ENCODE data around the gene CEBPB.
"Not testable (repeated sequence)": the region's sequence is repeated elsewhere in the genome, so short reads cannot be mapped to it uniquely, and the experiment has no call there.

Gene CEBPB

GRCh38 chr20:50191065-50191543, 474 bp downstream of the CEBPB start:
- H3K27ac ChIP-seq: peak overlapping the region; percentile 89 to 99 (median 98)
- H3K4me3 ChIP-seq: peak overlapping the region; percentile 75 to 92 (median 87)

- Histone ChIP-seq H3K4me3 (peak overlapping the region; percentile 75 to 92 (median 87)), H3K27ac (peak overlapping the region; percentile 89 to 99 (median 98))
Observed at GRCh38 chr20:50191544-50192363, 1.1 kb downstream of the CEBPB start.

DNA sequence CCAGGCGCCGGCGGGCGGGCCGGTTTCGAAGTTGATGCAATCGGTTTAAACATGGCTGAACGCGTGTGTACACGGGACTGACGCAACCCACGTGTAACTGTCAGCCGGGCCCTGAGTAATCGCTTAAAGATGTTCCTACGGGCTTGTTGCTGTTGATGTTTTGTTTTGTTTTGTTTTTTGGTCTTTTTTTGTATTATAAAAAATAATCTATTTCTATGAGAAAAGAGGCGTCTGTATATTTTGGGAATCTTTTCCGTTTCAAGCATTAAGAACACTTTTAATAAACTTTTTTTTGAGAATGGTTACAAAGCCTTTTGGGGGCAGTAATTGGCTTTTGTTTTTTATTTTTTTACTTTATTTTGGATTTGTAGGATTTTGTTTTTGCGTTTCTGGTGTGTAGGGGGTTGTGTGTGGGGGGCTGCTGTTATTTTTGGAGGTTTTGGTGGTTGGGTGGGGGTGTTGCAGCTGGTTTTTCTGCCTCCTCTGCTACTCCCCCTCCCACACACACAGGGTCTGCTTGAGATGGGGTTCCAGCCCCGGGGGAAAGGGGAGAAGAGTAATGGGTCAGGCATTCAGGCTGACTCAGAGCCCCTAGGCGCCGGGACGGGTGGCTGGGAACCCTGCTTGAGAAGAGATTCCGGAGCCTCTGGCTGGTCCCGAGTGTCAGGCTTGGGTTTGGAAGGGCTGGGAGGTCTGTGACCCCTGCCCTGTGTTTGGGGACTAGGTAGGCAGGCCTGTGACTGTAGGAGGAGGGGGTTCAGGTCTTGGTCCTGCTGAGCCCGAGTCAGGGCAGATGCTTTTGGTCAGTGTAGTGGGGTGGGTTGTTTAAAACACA, 2.0 kb downstream of the CEBPB start:
- H3K27ac ChIP-seq: peak overlapping the region; percentile 89 to 99 (median 98)
- peak overlapping the region; percentile 75 to 92 (median 87) for H3K4me3 ChIP-seq

GRCh38 chr20:50193199-50193835, 2.7 kb downstream of the CEBPB start:
- H3K4me3 ChIP-seq: peak overlapping the region; percentile 75 to 92 (median 87)

DNA sequence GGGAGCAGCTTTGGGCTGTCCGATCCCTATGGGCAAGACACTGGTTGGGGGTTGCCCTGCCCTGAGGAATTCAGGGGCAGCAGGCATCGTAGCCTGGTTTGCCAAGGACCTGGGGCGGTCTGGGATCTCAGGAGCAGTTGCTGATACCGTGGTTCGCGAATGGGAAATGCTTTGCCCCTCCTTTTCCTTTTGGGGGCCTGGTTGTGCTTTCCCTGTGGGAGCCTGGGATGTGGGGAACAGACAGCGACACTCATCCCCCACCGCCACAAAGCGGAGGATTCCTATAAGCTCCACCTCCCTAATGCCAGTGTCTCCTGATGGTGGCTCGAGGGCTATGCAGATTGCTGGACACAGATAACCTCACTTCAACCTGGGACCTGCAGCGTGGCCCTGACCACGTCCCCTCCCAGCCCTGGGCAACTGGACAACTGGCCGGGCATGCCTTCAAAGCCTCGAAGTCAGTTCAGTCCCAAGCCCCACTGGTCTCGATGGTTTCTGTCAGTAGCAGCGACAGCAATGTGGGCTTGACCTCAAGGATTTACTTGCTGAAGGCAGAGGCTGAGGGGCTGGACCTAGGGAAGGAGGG, 3.3 kb downstream of the CEBPB start:
- H3K4me3 ChIP-seq: peak overlapping the region; percentile 75 to 92 (median 87)

More at GRCh38 chr20:50193199-50193835, 2.7 kb downstream of the CEBPB start:
- H3K27ac ChIP-seq: peak overlapping the region; percentile 41 to 99 (median 98)

DNA sequence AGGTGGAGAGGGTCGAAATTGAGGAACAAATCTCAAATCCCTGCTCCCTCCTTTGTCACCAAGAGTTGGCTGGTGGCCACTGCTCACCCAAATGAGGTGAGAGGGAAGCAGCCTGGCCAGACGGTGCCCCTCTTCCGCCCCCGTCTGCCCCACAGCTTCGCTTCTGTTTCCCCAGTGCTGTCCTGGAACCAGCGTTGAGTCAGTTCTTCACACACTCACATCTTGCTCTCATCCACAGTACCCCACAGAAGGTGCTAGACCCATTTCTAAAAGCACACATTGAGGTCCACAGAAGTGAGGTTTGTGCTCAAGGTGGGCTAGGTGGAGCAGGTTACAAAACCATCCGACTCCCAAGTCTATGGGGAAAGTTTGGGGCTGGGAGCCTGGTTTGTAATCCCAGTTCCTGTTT, 3.8 kb downstream of the CEBPB start:
- peak overlapping the region; percentile 75 to 92 (median 87) for H3K4me3 ChIP-seq

More for the DNA sequence above, 3.3 kb downstream of the CEBPB start:
- H3K27ac ChIP-seq: peak overlapping the region in 20 of 21 experiments; percentile 89 to 99 (median 98)

DNA sequence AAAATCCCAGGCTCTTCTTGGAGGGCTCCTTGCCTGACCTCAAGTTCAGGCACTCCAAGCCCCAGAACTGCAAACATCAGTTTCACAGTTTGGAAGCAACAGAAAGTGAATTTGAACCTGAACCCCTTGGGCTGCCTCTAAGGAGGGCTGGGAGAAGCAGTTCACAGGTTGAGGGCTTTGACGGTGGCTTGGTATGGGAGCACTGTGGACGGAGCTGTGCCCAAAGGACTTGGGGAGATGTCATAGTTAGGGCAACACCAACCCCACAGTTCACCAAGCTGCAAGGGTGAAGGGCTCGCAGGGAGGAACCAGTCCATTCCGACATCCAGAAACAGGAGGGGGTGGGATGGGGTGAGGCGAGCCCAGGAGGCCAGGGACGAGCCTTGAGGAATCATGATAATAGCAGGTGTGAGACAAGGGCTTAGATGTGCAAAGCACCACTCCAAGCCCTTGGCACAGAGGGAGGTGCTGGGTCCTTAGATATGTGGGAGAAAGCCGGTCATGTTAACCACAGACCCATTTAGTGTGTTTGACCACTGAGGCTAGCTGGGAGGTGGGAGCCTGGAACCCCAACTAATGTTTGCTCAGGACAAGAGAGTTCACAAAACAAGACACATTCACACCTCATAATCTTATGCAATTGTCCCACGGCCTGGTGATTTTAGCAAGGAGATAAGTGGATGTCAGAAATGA, 4.3 kb downstream of the CEBPB start:
- Histone ChIP-seq H3K27ac (peak overlapping the region in 20 of 21 experiments; percentile 28 to 99 (median 98)), H3K4me3 (peak overlapping the region in 5 of 7 experiments; percentile 75 to 89 (median 87))

More for the DNA sequence above, 3.8 kb downstream of the CEBPB start:
- H3K27ac ChIP-seq: peak overlapping the region in 20 of 21 experiments; percentile 89 to 99 (median 98)

- peak overlapping the region in 13 of 21 experiments; percentile 21 to 99 (median 98) for H3K27ac ChIP-seq
Observed at GRCh38 chr20:50195524-50196120, 5.0 kb downstream of the CEBPB start.

GRCh38 chr20:50196248-50196647, 5.6 kb downstream of the CEBPB start:
- no peak overlapping the region for H3K4me3 ChIP-seq
- H3K27ac ChIP-seq: peak overlapping the region in 6 of 21 experiments; percentile 20 to 98 (median 32)

More at GRCh38 chr20:50195524-50196120, 5.0 kb downstream of the CEBPB start:
- no peak overlapping the region for H3K4me3 ChIP-seq

- peak overlapping the region in 10 of 21 experiments; percentile 9 to 59 (median 32) for H3K27ac ChIP-seq
- H3K4me3 ChIP-seq: no peak overlapping the region
Observed at GRCh38 chr20:50196896-50197295, 6.3 kb downstream of the CEBPB start.

DNA sequence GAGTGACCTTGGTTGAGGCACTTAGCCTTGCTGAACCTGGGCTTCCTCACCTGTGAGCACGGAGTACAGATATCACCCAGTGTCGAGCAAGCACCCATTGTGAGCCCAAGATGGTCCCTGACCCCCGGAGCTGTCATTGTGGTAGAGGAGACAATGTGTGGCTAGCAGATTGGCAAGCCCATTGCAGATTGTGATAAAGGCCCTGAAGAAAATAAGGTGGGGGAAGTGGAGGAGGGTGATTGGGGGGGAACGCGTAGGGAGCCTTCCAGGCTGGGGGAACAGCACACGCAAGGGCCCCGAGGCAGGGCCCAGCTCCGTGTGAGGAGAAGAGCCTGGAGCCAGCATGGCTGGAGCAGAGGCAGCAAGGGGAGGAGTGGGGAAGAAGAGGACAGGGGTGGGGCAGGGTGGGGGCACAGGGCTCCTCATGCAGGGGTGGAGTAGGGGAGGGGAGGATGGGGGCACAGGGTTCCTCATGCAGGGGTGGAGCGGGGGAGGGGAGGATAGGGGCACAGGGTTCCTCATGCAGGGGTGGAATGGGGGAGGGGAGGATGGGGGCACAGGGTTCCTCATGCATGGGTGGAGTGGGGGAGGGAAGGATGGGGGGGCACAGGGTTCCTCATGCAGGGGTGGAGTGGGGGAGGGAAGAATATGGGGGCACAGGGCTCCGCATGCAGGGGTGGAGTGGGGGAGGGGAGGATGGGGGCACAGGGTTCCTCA, 7.0 kb downstream of the CEBPB start:
- peak overlapping the region in 9 of 21 experiments; percentile 9 to 63 (median 33) for H3K27ac ChIP-seq
- H3K4me3 ChIP-seq: no peak overlapping the region

DNA sequence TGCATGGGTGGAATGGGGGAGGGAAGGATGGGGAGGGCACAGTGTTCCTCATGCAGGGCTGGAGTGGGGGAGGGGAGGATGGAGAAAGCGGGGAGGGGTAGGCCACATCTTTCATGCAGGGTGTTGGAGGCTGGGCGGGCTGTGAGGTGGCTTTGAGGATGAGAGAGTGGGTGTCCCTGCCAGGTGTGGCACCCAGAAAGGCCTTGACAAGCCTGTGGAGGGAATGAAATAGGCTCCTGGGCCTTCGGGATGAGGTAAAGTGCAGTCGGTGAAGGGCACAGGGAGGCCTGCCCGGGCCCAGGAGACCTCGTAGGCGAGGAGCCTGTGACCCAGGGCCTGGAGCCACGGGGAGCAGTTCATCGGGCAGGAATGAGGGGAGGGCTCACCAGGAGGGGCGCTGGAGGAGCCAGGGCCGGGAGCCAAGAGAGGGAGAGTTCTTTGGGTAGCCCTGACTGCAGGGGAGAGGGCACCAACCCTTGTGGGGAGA, 7.6 kb downstream of the CEBPB start:
- Histone ChIP-seq H3K27ac (peak overlapping the region in 9 of 21 experiments; percentile 8 to 69 (median 49)), H3K4me3 (no peak overlapping the region)

- Histone ChIP-seq H3K27ac (peak overlapping the region in 8 of 21 experiments; percentile 8 to 69 (median 40)), H3K4me3 (no peak overlapping the region)
Observed at GRCh38 chr20:50198716-50199115, 8.1 kb downstream of the CEBPB start.

DNA sequence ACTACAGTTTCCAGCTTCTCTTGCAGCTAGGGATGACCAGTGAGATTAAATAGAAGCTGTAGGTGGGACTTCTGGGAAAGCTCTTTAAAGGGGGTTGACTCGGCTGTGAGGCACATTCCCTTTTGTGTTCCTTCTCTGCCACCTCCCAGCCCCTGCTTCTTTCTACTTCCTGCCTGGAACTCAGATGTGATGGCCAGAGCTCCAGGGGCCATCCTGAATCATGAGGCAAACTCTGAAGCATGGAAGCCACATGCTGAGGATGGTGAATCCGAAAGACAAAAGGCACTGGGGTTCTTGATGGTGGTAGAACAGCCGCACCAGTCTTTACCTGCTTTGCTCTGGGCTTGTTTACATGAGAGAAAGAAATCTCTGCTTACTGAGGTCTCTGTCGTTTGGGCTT, 9.1 kb downstream of the CEBPB start:
- no peak overlapping the region for H3K27ac ChIP-seq

DNA sequence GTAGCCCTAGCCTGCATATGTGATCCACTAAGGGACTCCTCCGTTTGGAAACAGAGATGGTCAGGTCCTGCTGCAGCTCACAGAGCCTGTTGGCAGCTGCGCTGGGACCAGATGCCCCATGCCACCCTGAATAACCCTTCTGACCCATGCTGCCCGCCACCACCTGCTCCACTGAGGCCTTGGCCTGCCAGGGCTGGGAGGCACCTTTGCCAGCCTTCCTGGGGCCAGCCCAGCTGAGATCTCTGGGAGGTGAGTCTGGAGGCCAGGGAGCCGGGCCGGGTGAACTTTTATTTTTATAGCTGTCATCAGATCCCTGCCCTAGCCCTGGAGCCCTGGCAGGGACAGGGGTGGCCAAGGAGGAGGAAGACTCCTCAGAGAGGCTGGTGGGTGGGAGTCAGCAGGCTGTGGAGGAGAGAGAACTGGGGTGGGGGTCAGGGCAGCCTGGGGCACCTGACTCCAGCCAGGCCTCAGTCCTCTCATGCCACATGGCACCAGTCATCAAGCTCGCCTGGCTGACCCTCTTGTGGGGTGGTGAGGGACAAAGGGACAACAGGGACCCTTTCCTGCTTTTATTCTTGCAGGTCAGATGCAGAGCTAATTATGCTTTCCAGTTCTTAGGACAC, 10.0 kb downstream of the CEBPB start:
- Histone ChIP-seq H3K4me3 (no peak overlapping the region), H3K27ac (peak overlapping the region in 2 of 21 experiments; percentile 16 to 27)

More for the DNA sequence above, 9.1 kb downstream of the CEBPB start:
- no peak overlapping the region for H3K4me3 ChIP-seq

GRCh38 chr20:50201710-50202109, 11.1 kb downstream of the CEBPB start:
- H3K4me3 ChIP-seq, H3K27ac ChIP-seq: not testable (repeated sequence)

DNA sequence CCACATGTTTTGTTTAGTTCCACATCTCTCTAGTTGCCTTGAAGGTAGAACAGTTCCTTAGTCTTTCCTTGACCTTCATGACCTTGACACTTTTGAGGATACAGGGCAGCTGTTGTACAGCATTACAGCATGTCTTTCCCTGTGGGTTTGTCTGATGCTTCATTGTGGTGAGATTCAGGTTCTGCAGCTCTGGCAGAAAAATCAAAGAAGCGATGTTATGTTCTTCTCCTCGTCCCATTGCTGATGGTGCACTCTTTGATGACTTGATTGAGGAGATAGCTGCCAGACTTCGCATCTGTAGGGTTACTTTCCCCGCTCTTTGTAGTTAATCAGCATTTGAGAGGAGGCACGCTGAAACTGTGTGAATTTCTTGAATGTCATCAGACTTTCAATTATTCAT, 12.0 kb downstream of the CEBPB start:
- no peak overlapping the region for H3K4me3 ChIP-seq
- no peak overlapping the region for H3K27ac ChIP-seq

Data from skin epidermis (tissue), 12 donors.